Measurements from ENCODE around the gene P2RY2.

- TF ChIP-seq CTCF (IDR thresholded peaks at IDR 0.05) (no peak), POLR2A (IDR thresholded peaks at IDR 0.05) (no peak)
Observed at GRCh38 chr11:73281201-73281741, 63.2 kb downstream of the P2RY2 start.
